ENCODE results near the gene ACP7.

DNA sequence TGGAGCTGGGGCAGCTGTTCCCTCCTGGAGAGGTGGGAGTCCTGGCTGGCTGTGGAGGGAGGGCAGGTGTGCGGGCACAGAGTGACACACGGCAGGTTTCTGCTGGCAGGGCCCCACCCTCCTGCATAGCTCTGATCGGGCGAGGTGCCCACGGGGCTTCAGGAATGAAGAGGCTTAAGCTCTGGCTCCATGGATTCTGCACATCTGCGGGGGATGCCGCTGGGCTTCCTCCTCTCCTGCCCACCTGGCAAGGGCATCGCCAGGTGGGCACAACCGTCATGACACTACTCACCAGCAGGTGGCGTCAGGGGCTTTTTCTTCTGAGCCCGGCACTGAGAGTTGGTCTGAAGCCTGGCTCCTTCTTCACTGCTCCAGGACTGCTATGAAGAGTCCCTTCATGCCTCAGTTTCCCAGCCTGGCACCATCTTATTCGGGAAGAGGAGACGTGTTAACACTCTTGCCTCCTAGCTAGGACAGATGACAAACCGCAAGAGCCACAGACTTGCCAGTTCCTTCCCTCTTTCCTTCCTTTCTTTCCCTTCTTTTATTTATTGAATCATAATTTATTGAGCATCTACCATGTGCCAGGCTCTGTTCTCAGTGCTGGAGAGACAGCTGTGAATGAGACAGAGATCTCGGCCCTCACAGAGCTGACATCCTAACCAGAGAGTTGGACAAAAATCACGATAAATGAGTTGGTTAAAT lies 26.2 kb downstream of the ACP7 start:
- TF ChIP-seq, protein P1, sequence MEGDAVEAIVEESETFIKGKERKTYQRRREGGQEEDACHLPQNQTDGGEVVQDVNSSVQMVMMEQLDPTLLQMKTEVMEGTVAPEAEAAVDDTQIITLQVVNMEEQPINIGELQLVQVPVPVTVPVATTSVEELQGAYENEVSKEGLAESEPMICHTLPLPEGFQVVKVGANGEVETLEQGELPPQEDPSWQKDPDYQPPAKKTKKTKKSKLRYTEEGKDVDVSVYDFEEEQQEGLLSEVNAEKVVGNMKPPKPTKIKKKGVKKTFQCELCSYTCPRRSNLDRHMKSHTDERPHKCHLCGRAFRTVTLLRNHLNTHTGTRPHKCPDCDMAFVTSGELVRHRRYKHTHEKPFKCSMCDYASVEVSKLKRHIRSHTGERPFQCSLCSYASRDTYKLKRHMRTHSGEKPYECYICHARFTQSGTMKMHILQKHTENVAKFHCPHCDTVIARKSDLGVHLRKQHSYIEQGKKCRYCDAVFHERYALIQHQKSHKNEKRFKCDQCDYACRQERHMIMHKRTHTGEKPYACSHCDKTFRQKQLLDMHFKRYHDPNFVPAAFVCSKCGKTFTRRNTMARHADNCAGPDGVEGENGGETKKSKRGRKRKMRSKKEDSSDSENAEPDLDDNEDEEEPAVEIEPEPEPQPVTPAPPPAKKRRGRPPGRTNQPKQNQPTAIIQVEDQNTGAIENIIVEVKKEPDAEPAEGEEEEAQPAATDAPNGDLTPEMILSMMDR (conservative IDR thresholded peaks at IDR 0.05), result peak; percentile 90
- no peak for TF ChIP-seq EZH2 (IDR thresholded peaks at IDR 0.05; ENCODE audit: low read depth)

All from PC-9 (cell line).